ENCODE data around the gene GMDS. TPM values are rescaled to one million over a fixed set of nuclear protein-coding genes. Genes with fewer than 3 reads are reported as not detected.

The GMDS gene
- total RNA-seq, 5 donors from 2014 or later (not counting 1 experiment from before 2014, with no cell fraction given): 12.9 to 21.5 (median 14.6) TPM

DNA sequence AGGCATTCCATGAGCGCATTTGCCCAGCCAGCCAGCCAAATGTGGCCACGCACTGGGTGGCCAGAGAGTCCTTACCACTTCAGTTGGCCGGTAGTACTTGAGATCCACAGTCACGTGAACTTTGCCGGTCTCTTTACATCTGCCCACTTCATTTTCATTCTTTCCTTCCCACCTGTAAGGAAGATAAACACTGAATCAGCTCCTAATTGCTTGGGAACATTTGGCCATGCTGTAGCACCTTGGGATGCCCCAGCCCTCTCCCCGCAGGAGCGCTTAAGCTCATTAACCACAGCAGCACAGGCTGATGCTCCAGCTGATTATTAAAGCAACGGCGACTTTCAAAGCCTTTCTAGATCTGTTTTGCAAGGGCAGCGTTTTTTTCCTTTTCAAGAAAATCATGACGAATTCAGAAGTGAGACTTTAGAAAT, 519.0 kb downstream of the GMDS start:
- no peaks in the 10 kb centered on the region for H3K27me3 ChIP-seq (replicated peaks in 1 of 2; ENCODE audit: control insufficient read depth in 2 of 2, extremely low read depth in 1 of 2, insufficient read depth in 2 of 2, low read length in 1 of 2)
- no peaks in the 10 kb centered on the region for H3K9me3 ChIP-seq
- H3K4me1 ChIP-seq (ENCODE audit: control insufficient read depth in 1 of 2, extremely low read depth in 1 of 2, insufficient read depth in 2 of 2, low read length in 2 of 2): no peaks in the 10 kb centered on the region
- H3K4me3 ChIP-seq (ENCODE audit: control insufficient read depth in 1 of 2, extremely low read depth in 1 of 2, low read length in 1 of 2): no peak overlapping the region
- no peak overlapping the region for H3K4me3 Mint-ChIP-seq
- H3K27me3 Mint-ChIP-seq: no peaks in the 10 kb centered on the region
- no peak for ATAC-seq (replicated peaks in 1 of 4)
- no peak overlapping the region for H3K27ac Mint-ChIP-seq
- WGBS (ENCODE audit: insufficient coverage): 98% methylated on average over 10 of the region's 11 CpGs
- H3K27ac ChIP-seq (ENCODE audit: low read length): no peak overlapping the region
- ChIA-PET CTCF (no interaction called here), POLR2A (interaction anchor here in 1 of 2 donors (0.6 kb wide), 1 partner anchor 603 kb away, joined by 5 read pairs; no protein-coding TSS in a partner anchor)
- no peaks in the 10 kb centered on the region for H3K4me1 Mint-ChIP-seq
- H3K36me3 ChIP-seq (ENCODE audit: control insufficient read depth in 2 of 2, extremely low read depth in 1 of 2, insufficient read depth in 1 of 2, low read length in 1 of 2): peaks cover 0 to 5% of the 10 kb centered on the region in 2 donors
- DNase-seq: no peak
- H3K36me3 Mint-ChIP-seq: peaks cover 44% of the 10 kb centered on the region
- H3K9me3 Mint-ChIP-seq: peaks cover 6 to 8% (median 7%) of the 10 kb centered on the region in 3 donors

DNA sequence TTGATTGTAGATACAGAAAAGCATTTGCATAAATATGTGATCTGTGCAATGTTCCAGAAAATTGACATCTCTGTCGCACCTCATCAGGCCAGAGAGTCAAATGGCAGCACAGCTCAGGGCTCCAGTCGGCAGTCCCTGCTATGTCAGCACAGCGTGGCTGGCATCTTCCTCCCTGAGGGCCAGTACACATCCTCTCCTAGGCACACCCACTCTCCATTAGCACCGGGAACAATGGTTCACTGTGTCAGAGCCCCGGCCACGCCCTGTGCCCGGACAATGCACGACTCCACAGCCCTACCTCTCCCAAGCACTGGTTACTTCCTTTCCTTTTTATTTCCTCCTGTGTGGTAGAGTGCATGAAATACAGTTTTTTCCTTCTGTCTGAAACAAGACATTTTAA, 520.8 kb downstream of the GMDS start:
- ChIA-PET POLR2A (no interaction called here), CTCF (no interaction called here)
- ATAC-seq (replicated peaks in 1 of 4): no peak
- WGBS (ENCODE audit: insufficient coverage): 100% methylated on average over 2 of the region's 8 CpGs
- Mint-ChIP-seq H3K27ac (no peak overlapping the region), H3K9me3 (no peaks in the 10 kb centered on the region), H3K36me3 (peaks cover 38% of the 10 kb centered on the region), H3K4me1 (no peaks in the 10 kb centered on the region), H3K4me3 (no peak overlapping the region), H3K27me3 (no peaks in the 10 kb centered on the region)
- H3K9me3 ChIP-seq: no peaks in the 10 kb centered on the region
- H3K27ac ChIP-seq (ENCODE audit: low read length): no peak overlapping the region
- H3K27me3 ChIP-seq (replicated peaks in 1 of 2; ENCODE audit: control insufficient read depth in 2 of 2, extremely low read depth in 1 of 2, insufficient read depth in 2 of 2, low read length in 1 of 2): no peaks in the 10 kb centered on the region
- H3K4me1 ChIP-seq (ENCODE audit: control insufficient read depth in 1 of 2, extremely low read depth in 1 of 2, insufficient read depth in 2 of 2, low read length in 2 of 2): no peaks in the 10 kb centered on the region
- H3K4me3 ChIP-seq (ENCODE audit: control insufficient read depth in 1 of 2, extremely low read depth in 1 of 2, low read length in 1 of 2): no peak overlapping the region
- DNase-seq: no peak
- H3K36me3 ChIP-seq (ENCODE audit: control insufficient read depth in 2 of 2, extremely low read depth in 1 of 2, insufficient read depth in 1 of 2, low read length in 1 of 2): peaks cover 0 to 5% of the 10 kb centered on the region in 2 donors

DNA sequence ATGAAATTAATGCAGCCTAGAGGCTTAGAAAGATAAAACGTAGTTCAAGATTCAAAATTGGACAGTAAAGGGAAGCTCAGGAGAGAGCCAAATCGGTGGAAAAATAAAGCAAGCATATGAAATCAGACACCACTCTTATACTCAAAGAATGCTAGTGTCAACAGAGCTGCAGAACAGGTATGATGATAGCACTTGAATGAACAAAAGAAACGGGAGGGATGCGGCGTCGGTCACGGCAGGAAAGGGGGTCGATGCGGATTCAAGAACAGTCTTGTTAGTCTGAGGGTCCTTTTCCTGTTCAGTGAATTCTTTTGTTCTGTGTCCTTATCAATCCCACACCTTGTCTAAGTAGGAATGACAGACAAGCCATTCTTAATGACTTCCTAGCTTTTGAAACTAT, 521.3 kb downstream of the GMDS start:
- Histone ChIP-seq H3K36me3 (ENCODE audit: control insufficient read depth in 2 of 2, extremely low read depth in 1 of 2, insufficient read depth in 1 of 2, low read length in 1 of 2) (peaks cover 0 to 5% of the 10 kb centered on the region in 2 donors), H3K9me3 (no peaks in the 10 kb centered on the region), H3K27me3 (replicated peaks in 1 of 2; ENCODE audit: control insufficient read depth in 2 of 2, extremely low read depth in 1 of 2, insufficient read depth in 2 of 2, low read length in 1 of 2) (no peaks in the 10 kb centered on the region), H3K4me3 (ENCODE audit: control insufficient read depth in 1 of 2, extremely low read depth in 1 of 2, low read length in 1 of 2) (no peak overlapping the region), H3K4me1 (ENCODE audit: control insufficient read depth in 1 of 2, extremely low read depth in 1 of 2, insufficient read depth in 2 of 2, low read length in 2 of 2) (no peaks in the 10 kb centered on the region), H3K27ac (ENCODE audit: low read length) (no peak overlapping the region)
- Mint-ChIP-seq H3K27ac (no peak overlapping the region), H3K9me3 (no peaks in the 10 kb centered on the region), H3K4me1 (no peaks in the 10 kb centered on the region), H3K27me3 (no peaks in the 10 kb centered on the region), H3K4me3 (no peak overlapping the region), H3K36me3 (peaks cover 43% of the 10 kb centered on the region)
- ATAC-seq (replicated peaks in 1 of 4): no peak
- no peak for DNase-seq
- no CpG with 5 or more reads among the region's 9 CpGs for WGBS (ENCODE audit: insufficient coverage)
- ChIA-PET POLR2A (no interaction called here), CTCF (no interaction called here)

DNA sequence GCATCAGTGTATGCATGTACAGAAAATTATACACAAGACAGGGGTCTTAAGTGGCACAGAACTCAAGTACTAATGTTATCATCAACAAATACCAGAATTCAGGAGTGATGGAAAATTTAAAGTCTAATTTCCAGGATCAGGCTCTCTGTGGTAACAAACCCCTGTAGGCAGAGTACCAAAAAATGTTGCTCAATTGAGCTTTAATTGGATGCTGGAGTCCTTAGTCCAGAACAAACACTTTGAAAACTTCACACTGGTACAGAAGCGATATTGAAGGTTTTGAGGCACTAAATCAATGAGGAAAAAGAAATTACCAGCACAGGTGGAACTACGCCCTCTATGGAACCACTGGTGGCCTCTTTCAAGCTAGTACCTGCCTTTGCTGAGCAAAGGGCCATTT, 522.6 kb downstream of the GMDS start:
- 100% methylated on average over 2 of the region's 2 CpGs for WGBS (ENCODE audit: insufficient coverage)
- Histone ChIP-seq H3K9me3 (no peaks in the 10 kb centered on the region), H3K4me3 (ENCODE audit: control insufficient read depth in 1 of 2, extremely low read depth in 1 of 2, low read length in 1 of 2) (no peak overlapping the region), H3K36me3 (ENCODE audit: control insufficient read depth in 2 of 2, extremely low read depth in 1 of 2, insufficient read depth in 1 of 2, low read length in 1 of 2) (peaks cover 0 to 5% of the 10 kb centered on the region in 2 donors), H3K27me3 (replicated peaks in 1 of 2; ENCODE audit: control insufficient read depth in 2 of 2, extremely low read depth in 1 of 2, insufficient read depth in 2 of 2, low read length in 1 of 2) (no peaks in the 10 kb centered on the region), H3K4me1 (ENCODE audit: control insufficient read depth in 1 of 2, extremely low read depth in 1 of 2, insufficient read depth in 2 of 2, low read length in 2 of 2) (no peaks in the 10 kb centered on the region), H3K27ac (ENCODE audit: low read length) (no peak overlapping the region)
- Mint-ChIP-seq H3K9me3 (no peaks in the 10 kb centered on the region), H3K27ac (no peak overlapping the region), H3K4me3 (no peak overlapping the region), H3K36me3 (peaks cover 54% of the 10 kb centered on the region), H3K4me1 (no peaks in the 10 kb centered on the region), H3K27me3 (no peaks in the 10 kb centered on the region)
- ChIA-PET POLR2A (no interaction called here), CTCF (no interaction called here)
- DNase-seq: no peak
- ATAC-seq (replicated peaks in 1 of 4): no peak

DNA sequence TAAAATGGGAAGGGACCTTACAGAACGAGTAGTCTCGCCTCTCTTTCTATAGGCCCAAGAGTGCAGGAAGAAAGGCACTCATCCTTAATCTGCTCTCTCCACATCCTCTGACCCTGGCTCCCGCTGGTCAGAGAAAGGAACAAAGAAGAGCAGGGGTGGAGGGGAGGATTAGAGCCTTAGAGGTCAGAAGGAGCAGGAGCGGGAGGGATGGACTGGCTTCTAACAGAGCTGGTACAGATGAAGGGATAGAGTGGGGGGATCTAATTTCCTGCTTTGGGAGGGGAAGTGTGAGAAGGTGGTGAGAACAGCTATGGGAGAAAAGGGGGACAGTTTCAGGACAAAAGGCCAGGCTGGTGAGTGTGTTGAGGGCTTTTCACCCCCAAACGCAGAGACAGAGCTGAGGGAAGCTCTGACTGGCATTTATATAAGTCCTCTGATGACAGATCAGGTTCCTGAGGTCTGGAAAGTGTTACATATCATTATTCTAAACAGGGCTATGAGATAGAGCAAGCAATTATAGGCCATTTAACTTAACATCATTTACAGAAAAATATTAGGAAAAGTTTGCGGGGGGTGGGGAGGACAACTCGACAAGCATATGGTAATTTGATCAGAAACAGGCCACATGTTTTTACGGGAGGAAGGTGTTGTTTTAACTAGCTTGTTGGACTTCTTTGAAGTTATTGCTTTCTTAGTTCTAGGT, 524.6 kb downstream of the GMDS start:
- ATAC-seq (replicated peaks in 1 of 4) (no peak), DNase-seq (no peak)
- peaks cover 53% of the 10 kb centered on the region for H3K36me3 Mint-ChIP-seq
- no peaks in the 10 kb centered on the region for H3K4me1 ChIP-seq (ENCODE audit: control insufficient read depth in 1 of 2, extremely low read depth in 1 of 2, insufficient read depth in 2 of 2, low read length in 2 of 2)
- no peak overlapping the region for H3K4me3 ChIP-seq (ENCODE audit: control insufficient read depth in 1 of 2, extremely low read depth in 1 of 2, low read length in 1 of 2)
- POLR2A ChIA-PET: interaction anchor here (0.6 kb wide), 2 partner anchors 18 to 2000 kb away, joined by 3 read pairs; no protein-coding TSS in a partner anchor
- no peak overlapping the region for H3K27ac Mint-ChIP-seq
- H3K4me1 Mint-ChIP-seq: no peaks in the 10 kb centered on the region
- no peaks in the 10 kb centered on the region for H3K27me3 ChIP-seq (replicated peaks in 1 of 2; ENCODE audit: control insufficient read depth in 2 of 2, extremely low read depth in 1 of 2, insufficient read depth in 2 of 2, low read length in 1 of 2)
- no peaks in the 10 kb centered on the region for H3K9me3 ChIP-seq
- H3K4me3 Mint-ChIP-seq: no peak overlapping the region
- no peak overlapping the region for H3K27ac ChIP-seq (ENCODE audit: low read length)
- WGBS (ENCODE audit: insufficient coverage): 100% methylated on average over 1 of the region's 8 CpGs
- CTCF ChIA-PET: interaction anchor here in 1 of 2 donors (0.6 kb wide), 1 partner anchor 204 kb away, joined by 3 read pairs; no protein-coding TSS in a partner anchor
- H3K27me3 Mint-ChIP-seq: no peaks in the 10 kb centered on the region
- no peaks in the 10 kb centered on the region for H3K36me3 ChIP-seq (ENCODE audit: control insufficient read depth in 2 of 2, extremely low read depth in 1 of 2, insufficient read depth in 1 of 2, low read length in 1 of 2)
- no peaks in the 10 kb centered on the region for H3K9me3 Mint-ChIP-seq

DNA sequence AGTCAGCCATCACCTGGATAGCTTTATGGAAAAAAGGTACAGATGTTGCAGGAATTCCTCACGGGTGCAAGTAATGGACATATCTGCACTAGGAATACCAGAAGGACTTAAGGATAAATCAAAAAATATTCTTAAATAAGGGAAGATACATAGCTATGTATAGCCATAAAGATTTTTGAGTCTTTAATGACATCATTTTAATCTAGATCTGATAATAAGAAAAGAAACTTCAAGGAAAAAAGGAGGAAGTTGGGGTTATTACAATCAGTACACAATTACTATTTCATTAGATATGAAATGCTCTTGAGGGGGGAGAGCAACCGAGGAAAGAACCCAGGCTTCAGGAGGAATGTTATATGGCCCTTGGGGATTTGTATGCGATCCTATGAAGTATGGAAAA, 525.5 kb downstream of the GMDS start:
- no peak for DNase-seq
- Histone ChIP-seq H3K36me3 (ENCODE audit: control insufficient read depth in 2 of 2, extremely low read depth in 1 of 2, insufficient read depth in 1 of 2, low read length in 1 of 2) (no peaks in the 10 kb centered on the region), H3K27me3 (replicated peaks in 1 of 2; ENCODE audit: control insufficient read depth in 2 of 2, extremely low read depth in 1 of 2, insufficient read depth in 2 of 2, low read length in 1 of 2) (no peaks in the 10 kb centered on the region), H3K4me1 (ENCODE audit: control insufficient read depth in 1 of 2, extremely low read depth in 1 of 2, insufficient read depth in 2 of 2, low read length in 2 of 2) (no peaks in the 10 kb centered on the region), H3K4me3 (ENCODE audit: control insufficient read depth in 1 of 2, extremely low read depth in 1 of 2, low read length in 1 of 2) (no peak overlapping the region), H3K9me3 (no peaks in the 10 kb centered on the region), H3K27ac (ENCODE audit: low read length) (no peak overlapping the region)
- POLR2A ChIA-PET: no interaction called here
- Mint-ChIP-seq H3K27me3 (no peaks in the 10 kb centered on the region), H3K27ac (no peak overlapping the region), H3K4me3 (no peak overlapping the region), H3K9me3 (no peaks in the 10 kb centered on the region), H3K36me3 (peaks cover 46% of the 10 kb centered on the region), H3K4me1 (no peaks in the 10 kb centered on the region)
- no peak for ATAC-seq (replicated peaks in 1 of 4)
- CTCF ChIA-PET: no interaction called here
- 100% methylated on average over 1 of the region's 3 CpGs for WGBS (ENCODE audit: insufficient coverage)

Measured in T-cell (primary cell).